T-cell (primary cell): ENCODE results near the gene LCN6. TPM values are rescaled to one million over a fixed set of nuclear protein-coding genes. Genes with fewer than 3 reads are reported as not detected.

Source experiments
- ATAC-seq, 4 experiments: fragments of 200-7000 bp in 3 of 4; fragments of 150-1000 bp in 1 of 4; cut with Tn5 transposase; replicated peaks in 1 of 4; 1 replicate in 3 of 4; 2 replicates in 1 of 4; pipeline ENCODE4 v1.10.0; 2021; ENCODE audit warnings: moderate library complexity in 3 of 4, mild to moderate bottlenecking in 2 of 4, moderate number of reproducible peaks in 1 of 4
- CTCF ChIA-PET, 2 donors: fragments of 300-600 bp; sonication (Branson Sonifier 250); formaldehyde crosslinking; loops; one replicate each; lab custom pipeline; 2022; ENCODE audit warnings: antibody characterized with exemption in 2 of 2; lab: Charles Lee
- POLR2A ChIA-PET, 2 donors: fragments of 300-600 bp; sonication (Branson Sonifier 250); formaldehyde crosslinking; loops; one replicate each; lab custom pipeline; 2022; ENCODE audit warnings: antibody characterized with exemption in 2 of 2; lab: Charles Lee
- DNase-seq, 35 experiments: peaks; one replicate each; pipeline versions ENCODE4 v3.0.0 to v3.0.0-alpha.2; 2013 to 2023
- H3K27ac ChIP-seq: one replicate; pipeline ENCODE4 v1.5.1; 2013; ENCODE audit warnings: low read length
- H3K27me3 ChIP-seq, 2 experiments: replicated peaks in 1 of 2; 1 replicate in 1 of 2; 2 replicates in 1 of 2; pipeline versions ENCODE4 v1.6.1 to v1.7.0; 2013; ENCODE audit warnings: low read length in 1 of 2, mixed read lengths in 1 of 2; ENCODE audit not compliant: control insufficient read depth in 2 of 2, insufficient read depth in 2 of 2; ENCODE audit errors: extremely low read depth in 1 of 2
- H3K36me3 ChIP-seq, 2 donors: 1 replicate in 1 of 2; 2 replicates in 1 of 2; pipeline versions ENCODE4 v1.6.1 to v1.7.0; 2013; ENCODE audit warnings: low read length in 1 of 2; ENCODE audit not compliant: control insufficient read depth in 2 of 2, insufficient read depth in 1 of 2; ENCODE audit errors: extremely low read depth in 1 of 2
- H3K4me1 ChIP-seq, 2 experiments: 1 replicate in 1 of 2; 2 replicates in 1 of 2; pipeline versions ENCODE4 v1.6.1 to v1.7.0; 2013; ENCODE audit warnings: low read length in 2 of 2, mixed read lengths in 1 of 2; ENCODE audit not compliant: insufficient read depth in 2 of 2, control insufficient read depth in 1 of 2; ENCODE audit errors: extremely low read depth in 1 of 2
- H3K4me3 ChIP-seq, 2 donors: 1 replicate in 1 of 2; 2 replicates in 1 of 2; pipeline versions ENCODE4 v1.5.1 to v1.7.0; 2013; ENCODE audit warnings: mild to moderate bottlenecking in 2 of 2, low read length in 1 of 2, moderate library complexity in 1 of 2; ENCODE audit not compliant: control insufficient read depth in 1 of 2; ENCODE audit errors: extremely low read depth in 1 of 2
- H3K9me3 ChIP-seq: 2 replicates; pipeline ENCODE4 v1.7.0; 2013
- H3K27ac Mint-ChIP-seq, 2 donors: one replicate each; pipeline ENCODE4 v1.8.0; 2020 to 2021; ENCODE audit warnings: mild to moderate bottlenecking in 2 of 2, mixed read lengths in 2 of 2
- H3K27me3 Mint-ChIP-seq, 2 donors: one replicate each; pipeline ENCODE4 v1.8.0; 2021 to 2022; ENCODE audit warnings: mixed read lengths in 2 of 2
- H3K36me3 Mint-ChIP-seq: one replicate; pipeline ENCODE4 v1.8.0; 2021; ENCODE audit warnings: mixed read lengths
- H3K4me1 Mint-ChIP-seq, 3 donors: one replicate each; pipeline ENCODE4 v1.8.0; 2020 to 2022; ENCODE audit warnings: mixed read lengths in 3 of 3, mild to moderate bottlenecking in 1 of 3
- H3K4me3 Mint-ChIP-seq, 3 donors: one replicate each; pipeline ENCODE4 v1.8.0; 2020 to 2022; ENCODE audit warnings: mild to moderate bottlenecking in 3 of 3, mixed read lengths in 3 of 3, moderate library complexity in 3 of 3
- H3K9me3 Mint-ChIP-seq, 3 donors: one replicate each; pipeline ENCODE4 v1.8.0; 2020 to 2022; ENCODE audit warnings: mixed read lengths in 3 of 3
- WGBS: methylation state at CpG from one replicate; pipeline ENCODE4 v1.1.5; 2013; ENCODE audit warnings: missing lambda C conversion rate; ENCODE audit not compliant: insufficient coverage; 5-methylcytosine and 5-hydroxymethylcytosine counted together
- total RNA-seq, 35 experiments: library from RNA in 6 of 35; stranded (reverse) in 6 of 35; fragments of 120-200 nt in 1 of 35; gene quantifications; one replicate each; pipeline versions ENCODE4 v1.2.1 to v1.2.4 and lab custom pipeline; 2013 to 2026

Gene LCN6
- total RNA-seq, 5 donors from 2014 or later (not counting 1 experiment from before 2014, with no cell fraction given): not detected

DNA sequence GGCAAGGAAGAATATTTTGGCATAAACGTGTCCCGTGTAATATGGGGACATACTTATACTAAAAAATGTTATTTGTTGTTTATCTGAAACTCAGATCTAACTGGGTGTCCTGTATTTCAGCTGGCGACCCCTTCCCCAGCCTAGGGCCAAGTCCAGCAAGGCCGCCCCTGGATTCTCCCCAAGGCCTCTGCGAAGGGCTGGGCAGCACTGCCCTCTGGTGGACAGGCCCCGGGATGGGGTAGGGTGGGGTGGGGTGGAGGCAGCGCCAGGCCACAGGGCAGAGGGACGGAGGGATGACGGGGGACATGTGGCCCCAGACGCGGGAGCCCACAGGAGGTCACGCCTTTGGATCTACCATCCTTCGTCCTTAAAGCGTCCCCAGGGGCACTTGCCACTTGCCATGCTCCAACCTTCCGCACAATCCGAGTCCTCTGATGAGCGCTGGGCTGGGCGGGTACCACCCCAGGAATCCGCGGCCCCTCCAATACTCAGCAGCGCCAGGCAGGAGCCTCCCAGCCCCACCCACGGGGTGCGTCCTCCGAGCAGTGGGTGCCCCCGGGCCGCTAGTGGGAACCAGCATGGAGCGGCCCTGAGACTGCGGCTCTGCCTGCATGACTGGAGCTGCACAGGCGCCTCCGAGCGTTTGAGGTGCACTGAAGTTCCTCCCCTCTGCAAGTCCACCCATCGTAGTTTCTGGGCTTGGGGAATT lies 54.0 kb downstream of the LCN6 start:
- peaks cover 0 to 5% (median 0%) of the 10 kb centered on the region in 3 donors for H3K4me1 Mint-ChIP-seq
- no peak overlapping the region for H3K4me3 Mint-ChIP-seq
- H3K9me3 ChIP-seq: no peaks in the 10 kb centered on the region
- no peaks in the 10 kb centered on the region for H3K9me3 Mint-ChIP-seq
- H3K36me3 ChIP-seq: no peaks in the 10 kb centered on the region
- H3K27ac ChIP-seq: no peak overlapping the region
- 76% methylated on average over 24 of the region's 32 CpGs for WGBS
- peaks cover 0 to 64% of the 10 kb centered on the region in 2 experiments for H3K27me3 ChIP-seq
- no peak overlapping the region for H3K4me3 ChIP-seq
- ChIA-PET POLR2A (no interaction called here), CTCF (interaction anchor here in 1 of 2 donors (0.6 kb wide), 1 partner anchor 194 kb away, joined by 3 read pairs; no protein-coding TSS in a partner anchor)
- ATAC-seq (peak in 1 of 4 experiments; percentile 55), DNase-seq (peak in 3 of 35 experiments; percentile 13 to 49 (median 26))
- no peak overlapping the region for H3K27ac Mint-ChIP-seq
- no peaks in the 10 kb centered on the region for H3K36me3 Mint-ChIP-seq
- H3K27me3 Mint-ChIP-seq: peaks cover 0 to 26% of the 10 kb centered on the region in 2 donors
- H3K4me1 ChIP-seq: peaks cover 0 to 9% of the 10 kb centered on the region in 2 experiments

Other genes with a start within 250 kb of the LCN6 start
- 10 to 100 TPM; 50.1 to 96.1 (median 84.1) TPM for gene NOTCH1, start 202.5 kb downstream of the LCN6 start, total RNA-seq
- 1 to 10 TPM in 3 of 5 donors, under 1 TPM in 2; 0.43 to 1.9 (median 1.1) TPM for gene EGFL7, start 85.6 kb downstream of the LCN6 start, total RNA-seq
- gene AGPAT2, start 61.1 kb downstream of the LCN6 start, total RNA-seq: 10 to 100 TPM in 4 of 5 donors, 1 to 10 TPM in 1; 6.5 to 13.0 (median 12.1) TPM
- 1 to 10 TPM in 1 of 5 donors, under 1 TPM in 4; 0.25 to 2.1 (median 0.77) TPM for gene DIPK1B, start 36.0 kb downstream of the LCN6 start, total RNA-seq
- gene LCN10, start 5.6 kb downstream of the LCN6 start, total RNA-seq: 1 to 10 TPM; 1.3 to 2.8 (median 2.2) TPM
- under 1 TPM in 1 of 5 donors, not detected in 4; 0.16 TPM for gene LCN8, start 9.7 kb upstream of the LCN6 start, total RNA-seq
- gene LCN15, start 16.0 kb upstream of the LCN6 start, total RNA-seq: not detected
- gene TMEM141, start 42.8 kb upstream of the LCN6 start, total RNA-seq: 10 to 100 TPM; 24.4 to 53.5 (median 45.8) TPM
- gene CCDC183, start 47.8 kb upstream of the LCN6 start, total RNA-seq: 1 to 10 TPM; 1.9 to 2.9 (median 2.3) TPM
- gene RABL6, start 59.4 kb upstream of the LCN6 start, total RNA-seq: 10 to 100 TPM; 60.5 to 86.7 (median 82.8) TPM
- gene AJM1, start 94.0 kb upstream of the LCN6 start, total RNA-seq: 1 to 10 TPM; 2.1 to 7.5 (median 5.1) TPM
- gene PHPT1, start 100.9 kb upstream of the LCN6 start, total RNA-seq: 10 to 100 TPM; 23.3 to 56.8 (median 43.5) TPM
- 10 to 100 TPM in 1 of 5 donors, 1 to 10 TPM in 4; 3.0 to 10.7 (median 7.1) TPM for gene MAMDC4, start 103.8 kb upstream of the LCN6 start, total RNA-seq
- gene EDF1, start 117.8 kb upstream of the LCN6 start, total RNA-seq: 100 to 1,000 TPM; 236 to 314 (median 297) TPM
- gene TRAF2, start 138.0 kb upstream of the LCN6 start, total RNA-seq: 10 to 100 TPM; 20.9 to 38.7 (median 33.7) TPM
- gene FBXW5, start 196.2 kb upstream of the LCN6 start, total RNA-seq: 100 to 1,000 TPM in 3 of 5 donors, 10 to 100 TPM in 2; 60.9 to 161 (median 145) TPM
- gene C8G, start 196.7 kb upstream of the LCN6 start, total RNA-seq: 1 to 10 TPM; 1.7 to 3.8 (median 3.2) TPM
- 1 to 10 TPM; 1.1 to 3.3 (median 2.2) TPM for gene LCN12, start 203.7 kb upstream of the LCN6 start, total RNA-seq
- 10 to 100 TPM in 4 of 5 donors, 1 to 10 TPM in 1; 9.6 to 56.6 (median 26.4) TPM for gene PTGDS, start 229.0 kb upstream of the LCN6 start, total RNA-seq
- gene LCNL1, start 234.5 kb upstream of the LCN6 start, total RNA-seq: 1 to 10 TPM in 3 of 5 donors, under 1 TPM in 2; 0.29 to 2.2 (median 1.3) TPM
- gene PAXX, start 243.9 kb upstream of the LCN6 start, total RNA-seq: 100 to 1,000 TPM in 4 of 5 donors, 10 to 100 TPM in 1; 81.3 to 173 (median 127) TPM
- 10 to 100 TPM in 2 of 5 donors, 1 to 10 TPM in 3; 5.4 to 24.7 (median 8.0) TPM for gene CLIC3, start 248.0 kb upstream of the LCN6 start, total RNA-seq